HG03575 (cell line): ENCODE results near the gene ZNF302.
"Not testable (repeated sequence)": the region's sequence is repeated elsewhere in the genome, so short reads cannot be mapped to it uniquely, and the experiment has no call there.

Experiments
- ATAC-seq: cut with Tn5 transposase; IDR thresholded peaks from one replicate; pipeline ENCODE4 v1.9.1; 2021; ENCODE audit not compliant: unreplicated experiment, insufficient number of reproducible peaks, low FRiP score; ENCODE audit errors: extremely low read depth

Gene ZNF302

DNA sequence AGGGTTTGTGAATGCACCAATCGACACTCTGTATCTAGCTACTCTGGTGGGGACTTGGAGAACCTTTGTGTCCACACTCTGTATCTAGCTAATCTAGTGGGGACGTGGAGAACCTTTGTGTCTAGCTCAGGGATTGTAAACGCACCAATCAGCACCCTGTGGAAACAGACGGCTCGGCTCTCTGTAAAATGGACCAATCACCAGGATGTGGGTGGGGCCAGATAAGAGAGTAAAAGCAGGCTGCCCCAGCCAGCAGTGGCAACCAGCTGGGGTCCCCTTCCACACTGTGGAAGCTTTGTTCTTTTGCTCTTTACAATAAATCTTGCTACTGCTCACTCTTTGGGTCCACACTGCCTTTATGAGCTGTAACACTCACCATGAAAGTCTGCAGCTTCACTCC lies 8.8 kb upstream of the ZNF302 start:
- ATAC-seq, result not testable (repeated sequence)

DNA sequence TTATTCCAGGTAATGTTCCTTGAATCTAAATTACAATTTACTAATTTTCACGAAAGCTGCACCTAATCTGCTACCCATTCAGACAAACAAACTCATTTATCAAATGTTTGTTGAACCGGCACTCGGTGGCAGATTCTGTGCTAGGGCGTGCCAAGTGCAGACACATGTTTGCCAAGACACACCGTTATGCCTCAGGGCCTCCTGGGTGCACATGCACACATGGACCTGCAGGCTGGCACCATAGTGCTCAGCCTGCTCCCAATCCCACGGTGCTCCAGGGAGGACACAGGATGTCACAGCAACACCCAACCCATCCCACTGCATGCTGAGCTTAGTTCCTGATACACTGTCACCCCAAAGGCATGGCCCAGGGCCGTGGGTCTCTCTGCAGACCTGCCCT lies 8.2 kb upstream of the ZNF302 start:
- ATAC-seq, result no peak

DNA sequence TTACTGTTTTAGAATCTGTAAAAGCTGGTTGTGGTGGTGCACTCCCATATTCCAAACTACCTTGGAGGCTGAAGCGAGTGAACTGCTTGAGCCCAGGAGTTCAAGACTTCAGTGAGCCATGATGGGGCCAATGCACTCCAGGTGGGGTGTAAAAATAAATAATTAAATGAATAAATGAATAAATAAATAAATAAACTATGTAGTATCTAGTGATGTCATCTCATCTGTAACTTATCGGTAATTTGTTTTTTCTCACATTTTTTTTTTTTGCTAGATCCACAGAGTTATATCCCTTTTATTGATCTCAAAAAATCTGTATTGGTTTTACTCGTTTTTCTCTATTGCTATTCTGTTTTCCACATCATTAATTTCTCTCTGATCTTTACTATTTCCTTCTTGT lies 5.5 kb upstream of the ZNF302 start:
- no peak for ATAC-seq

DNA sequence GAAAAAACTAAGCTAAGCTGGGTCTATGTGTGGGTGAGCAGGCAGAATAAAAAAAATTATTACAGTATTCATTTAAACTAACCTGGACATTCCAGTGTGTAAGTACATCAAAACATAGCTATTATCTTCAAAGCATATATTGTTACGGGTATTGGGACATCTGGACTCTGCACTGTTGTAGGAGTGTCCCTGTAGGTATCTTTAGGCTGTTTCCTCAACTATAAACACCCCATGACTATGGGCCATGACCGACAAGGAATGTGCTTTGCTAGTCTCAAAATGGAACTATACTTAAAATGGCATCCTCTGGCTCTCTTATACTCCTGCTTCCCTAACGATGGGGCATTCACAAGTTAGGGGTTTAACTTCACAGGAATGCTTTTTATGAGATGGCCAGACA lies 3.9 kb upstream of the ZNF302 start:
- no peak for ATAC-seq

DNA sequence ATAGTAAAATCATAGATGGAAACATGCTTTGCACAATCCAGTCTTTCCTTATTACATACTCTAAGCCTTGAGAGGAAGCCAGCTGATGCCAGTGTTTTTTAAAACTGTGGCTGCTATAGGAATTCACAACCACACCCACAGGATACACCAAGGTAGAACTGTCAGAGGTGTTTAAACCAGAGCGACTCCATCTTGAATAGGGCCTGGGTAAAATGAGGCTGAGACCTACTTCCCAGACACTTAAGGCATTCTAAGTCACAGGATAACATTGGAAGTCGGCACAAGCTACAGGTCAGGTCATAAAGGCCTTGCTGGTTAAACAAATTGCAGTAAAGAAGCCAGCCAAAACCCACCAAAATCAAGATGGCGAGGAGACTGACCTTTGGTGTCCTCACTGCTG lies 2.2 kb upstream of the ZNF302 start:
- no peak for ATAC-seq

DNA sequence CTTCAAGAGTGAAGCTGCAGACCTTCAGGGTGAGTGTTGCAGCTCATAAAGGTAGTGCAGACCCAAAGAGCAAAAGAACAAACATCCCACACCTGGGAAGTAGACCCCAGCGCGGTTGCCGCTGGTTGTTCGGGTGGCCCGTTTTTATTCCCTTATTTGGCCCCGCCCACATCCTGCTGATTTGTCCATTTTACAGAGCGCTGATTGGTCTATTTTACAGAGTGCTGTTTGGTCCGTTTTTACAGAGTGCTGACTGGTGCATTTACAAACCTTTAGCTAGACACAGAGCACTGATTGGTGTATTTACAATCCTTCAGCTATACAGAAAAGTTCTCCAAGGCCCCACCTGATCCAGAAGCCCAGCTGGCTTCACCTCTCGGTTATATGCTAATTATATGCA lies 1.6 kb upstream of the ZNF302 start:
- no peak for ATAC-seq

DNA sequence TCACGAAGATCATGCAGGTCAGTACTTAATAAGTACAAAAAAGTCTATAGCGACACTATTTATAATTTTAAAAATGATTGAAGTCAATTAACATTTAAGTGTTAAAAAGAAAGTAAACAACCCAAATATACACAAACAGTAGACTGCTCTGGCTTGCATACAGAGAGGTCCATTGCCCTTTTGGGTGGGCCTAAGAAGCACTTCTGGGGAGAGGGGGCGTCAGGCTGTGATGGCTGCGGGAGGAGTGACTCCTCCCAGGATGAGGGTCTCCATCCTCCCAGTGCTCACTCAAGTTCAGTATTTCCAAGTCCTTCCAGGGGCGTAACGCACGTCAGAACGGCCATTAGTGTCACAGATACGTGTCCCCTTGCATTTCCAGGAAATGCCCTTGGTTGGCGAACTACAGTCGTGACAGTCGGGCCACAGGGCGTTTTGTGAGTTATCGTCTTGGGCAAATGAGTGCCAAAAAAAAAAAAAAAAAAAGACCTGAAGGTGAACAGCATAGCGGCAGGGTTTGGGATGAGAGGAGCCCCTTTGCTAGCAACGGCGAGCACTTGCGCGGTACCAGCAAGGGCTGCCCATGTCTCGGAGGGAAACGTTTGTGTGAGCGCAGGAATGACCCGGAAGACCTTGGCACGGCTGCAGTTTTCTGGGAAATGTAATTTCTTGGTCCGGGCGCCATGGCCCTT lies 637 bp upstream of the ZNF302 start, which contains the start of gene SCGB2B2:
Gene SCGB2B2, minus strand, starts transcription at position 463 of the 689 bp plus-strand sequence. CDS start 82,596 bp downstream, outside the sequence.
- ATAC-seq, result peak; percentile 23

DNA sequence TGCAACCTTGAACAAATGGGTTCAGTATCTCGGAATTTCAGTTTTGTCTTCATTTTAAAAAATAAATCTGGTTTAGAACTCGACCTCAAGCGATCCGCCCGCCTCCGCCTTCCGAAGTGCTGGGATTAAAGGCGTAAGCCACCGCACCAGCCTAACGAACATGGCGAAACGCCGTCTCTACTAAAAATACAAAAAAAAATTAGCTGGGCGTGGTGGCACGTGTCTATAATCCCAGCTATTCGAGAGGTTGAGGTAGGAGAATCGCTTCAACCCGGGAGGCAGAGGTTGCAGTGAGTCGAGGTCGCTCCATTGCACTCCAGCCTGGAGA lies 571 bp downstream of the ZNF302 start:
- ATAC-seq, result no peak

DNA sequence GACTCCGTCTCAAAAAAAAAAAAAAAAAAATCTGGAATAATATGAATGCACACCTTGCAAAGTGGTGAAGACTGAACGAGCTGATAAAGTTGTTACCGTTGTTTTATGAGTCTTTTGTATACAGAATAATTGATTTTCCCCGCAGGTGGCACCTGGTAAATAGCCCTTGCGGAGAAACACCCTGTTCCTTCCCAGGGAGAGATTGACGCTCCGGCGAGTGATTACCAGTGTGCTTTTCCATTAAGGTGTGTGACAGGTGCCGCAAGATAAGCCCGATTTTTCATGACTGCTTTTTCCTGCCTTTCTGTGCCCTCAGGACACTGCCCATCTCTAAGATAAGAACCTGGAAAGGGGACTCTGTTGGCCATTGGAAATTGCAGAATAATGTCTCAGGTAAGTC lies 943 bp downstream of the ZNF302 start:
- ATAC-seq, result no peak

DNA sequence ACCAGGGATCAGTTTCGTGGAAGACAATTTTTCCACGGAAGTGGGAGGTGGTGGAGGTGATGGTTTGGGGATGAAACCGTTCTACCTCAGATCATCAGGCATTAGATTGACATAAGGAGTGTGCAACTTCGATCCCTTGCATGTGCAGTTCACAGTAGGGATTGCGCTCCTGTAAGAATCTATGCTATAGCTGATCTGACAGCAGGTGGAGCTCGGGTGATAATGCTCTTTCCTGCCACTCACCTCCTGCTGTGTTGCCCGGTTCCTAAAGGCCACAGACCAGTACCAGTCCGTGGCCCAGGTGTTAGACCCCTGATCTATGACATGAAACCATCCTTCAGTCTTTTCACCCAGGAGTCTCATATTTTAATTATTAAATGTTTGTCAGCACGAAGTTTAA lies 4.0 kb downstream of the ZNF302 start:
- ATAC-seq, result no peak

DNA sequence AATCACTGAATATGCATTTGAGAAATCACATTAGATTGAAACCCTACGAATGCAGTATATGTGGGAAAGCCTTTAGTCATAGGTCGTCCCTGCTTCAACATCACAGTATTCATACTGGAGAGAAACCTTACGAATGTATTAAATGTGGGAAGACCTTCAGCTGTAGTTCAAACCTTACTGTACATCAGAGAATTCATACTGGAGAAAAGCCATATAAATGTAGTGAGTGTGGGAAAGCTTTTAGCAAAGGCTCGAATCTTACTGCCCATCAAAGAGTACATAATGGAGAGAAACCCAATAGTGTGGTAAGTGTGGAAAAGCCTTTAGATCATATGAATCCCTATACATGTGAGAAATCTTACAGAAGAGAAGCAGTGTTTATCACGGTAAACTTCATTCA lies 7.8 kb downstream of the ZNF302 start:
- not testable (repeated sequence) for ATAC-seq

DNA sequence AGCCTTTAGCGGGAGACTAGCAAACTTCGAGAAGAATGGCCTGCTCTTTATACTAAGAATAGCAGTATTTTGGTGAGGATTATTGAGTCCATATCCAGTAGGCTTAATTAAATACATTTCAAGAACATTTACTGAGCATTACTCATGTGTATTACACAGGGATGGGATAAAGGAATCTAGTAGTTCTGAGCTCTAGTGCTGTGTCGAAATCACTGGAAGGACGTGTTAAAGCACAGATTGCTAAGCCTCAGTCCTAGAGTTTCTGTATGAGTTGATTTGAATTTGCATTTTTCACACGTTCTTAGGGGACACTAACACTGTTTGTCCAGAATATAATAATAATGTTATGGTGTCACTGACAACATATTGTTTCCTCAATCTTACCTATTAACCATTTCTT lies 9.0 kb downstream of the ZNF302 start:
- ATAC-seq, result no peak

DNA sequence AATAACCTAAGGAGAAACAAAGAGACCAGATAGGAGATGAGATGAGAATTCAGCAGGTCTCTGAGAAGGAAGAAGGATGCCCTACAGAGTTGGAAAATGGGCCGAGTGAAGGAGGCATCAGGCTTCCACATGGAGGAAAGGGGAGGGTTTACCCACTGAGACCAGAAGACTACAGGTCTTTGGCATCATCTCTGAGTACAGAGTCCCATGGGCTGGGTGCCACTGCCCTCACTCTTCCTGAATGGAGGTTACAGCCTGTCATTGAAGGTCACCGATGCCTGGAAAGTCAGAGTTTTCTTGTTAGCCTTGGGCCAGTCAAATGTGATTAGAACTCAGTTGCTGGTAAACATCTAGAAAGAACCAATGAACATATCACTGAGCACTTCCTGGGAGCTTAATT lies 9.9 kb downstream of the ZNF302 start:
- no peak for ATAC-seq

DNA sequence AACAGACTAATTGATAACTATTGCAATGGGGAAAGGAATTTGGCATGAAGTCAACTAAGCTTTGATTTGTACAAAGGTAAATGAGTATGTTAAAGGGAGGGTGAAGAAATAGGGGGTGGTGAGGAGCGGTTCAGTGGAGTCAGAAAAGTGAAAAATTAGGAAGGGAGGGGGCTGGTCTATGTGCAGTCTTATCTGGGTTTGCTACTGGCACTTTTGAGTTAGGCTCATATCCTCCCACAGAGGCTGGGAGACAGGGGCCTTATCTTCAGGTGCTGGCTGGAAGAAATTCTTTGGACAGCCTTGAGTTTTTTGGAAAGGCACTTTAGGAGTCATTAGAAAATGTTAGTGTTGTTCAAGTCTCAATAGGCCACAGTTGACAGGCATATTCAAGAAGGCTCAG lies 11.1 kb downstream of the ZNF302 start:
- ATAC-seq, result no peak

DNA sequence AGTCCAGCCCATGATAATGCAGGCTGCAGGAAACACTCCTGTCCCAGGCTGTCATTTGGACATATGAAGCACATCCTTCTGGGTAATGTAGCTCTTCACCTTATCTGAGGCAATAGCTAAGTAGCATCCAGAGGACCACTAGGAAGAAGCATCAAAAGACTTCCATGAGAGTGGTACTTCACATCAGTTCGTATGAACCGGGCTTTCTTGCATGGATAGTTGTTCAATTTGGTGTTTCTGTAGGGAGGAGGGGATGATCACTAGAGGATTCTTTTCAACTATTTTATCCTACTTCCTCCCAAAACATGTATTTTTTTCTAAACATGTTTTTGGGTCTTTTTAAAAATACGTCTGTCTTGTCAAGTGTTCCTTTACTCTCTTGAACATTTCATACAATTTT lies 12.9 kb downstream of the ZNF302 start:
- no peak for ATAC-seq

DNA sequence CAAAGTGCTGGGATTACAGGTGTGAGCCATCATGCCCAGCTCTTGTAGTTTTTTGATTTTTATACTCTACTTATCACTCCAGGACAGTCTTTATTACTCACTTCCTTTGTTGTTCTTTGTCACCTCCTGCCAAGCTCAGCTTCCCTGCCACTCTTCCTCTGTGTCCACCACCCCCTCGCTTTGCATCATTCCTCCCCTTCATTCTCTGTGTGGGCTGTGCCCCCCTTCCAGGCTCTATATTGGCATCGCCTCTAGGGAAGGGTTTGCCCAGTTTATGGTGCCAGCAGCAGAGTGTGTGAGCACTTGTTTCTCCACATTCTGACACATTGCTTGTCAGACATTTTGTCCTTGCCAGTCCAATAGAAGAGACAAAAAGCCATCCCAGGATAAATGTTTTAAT lies 15.1 kb downstream of the ZNF302 start:
- no peak for ATAC-seq

DNA sequence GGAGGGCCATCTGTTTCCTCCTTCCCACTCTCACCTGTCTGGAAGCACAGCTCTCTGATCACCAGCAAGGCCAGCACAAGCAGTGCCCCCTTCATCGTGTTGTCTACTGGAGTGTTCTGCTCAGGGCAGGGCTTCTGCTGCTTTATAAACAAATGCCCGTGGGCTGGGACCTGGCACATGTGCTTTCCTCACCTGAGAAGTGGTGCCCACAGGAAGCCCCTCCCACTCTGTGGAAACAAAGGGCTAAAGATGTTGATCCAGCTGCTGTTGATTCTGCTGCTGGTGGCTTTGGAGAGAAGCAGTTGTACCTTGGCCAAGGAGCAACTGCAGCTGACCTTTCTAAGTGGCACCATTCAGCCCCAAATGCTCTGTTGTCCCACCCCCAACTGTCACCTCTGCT lies 30.2 kb downstream of the ZNF302 start:
- no peak for ATAC-seq

DNA sequence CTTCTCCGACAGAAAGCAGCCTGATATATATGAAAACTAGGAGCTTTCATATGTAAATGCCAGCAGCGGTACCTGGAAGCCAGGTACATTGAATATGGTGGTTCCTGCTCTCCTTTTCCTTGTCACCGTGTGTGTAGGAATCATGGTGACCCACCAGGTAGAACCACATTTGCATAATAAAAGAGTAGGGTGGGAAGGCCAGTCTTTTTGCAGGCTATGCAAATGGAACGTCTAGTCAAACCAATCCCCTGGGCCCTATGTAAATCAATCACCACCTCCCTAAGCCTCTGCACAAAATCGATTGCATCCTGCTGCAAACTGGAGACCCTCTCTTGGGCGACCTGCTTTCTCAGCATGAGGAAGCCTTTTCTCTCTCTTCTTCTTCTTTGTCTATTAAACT lies 34.4 kb downstream of the ZNF302 start:
- no peak for ATAC-seq

DNA sequence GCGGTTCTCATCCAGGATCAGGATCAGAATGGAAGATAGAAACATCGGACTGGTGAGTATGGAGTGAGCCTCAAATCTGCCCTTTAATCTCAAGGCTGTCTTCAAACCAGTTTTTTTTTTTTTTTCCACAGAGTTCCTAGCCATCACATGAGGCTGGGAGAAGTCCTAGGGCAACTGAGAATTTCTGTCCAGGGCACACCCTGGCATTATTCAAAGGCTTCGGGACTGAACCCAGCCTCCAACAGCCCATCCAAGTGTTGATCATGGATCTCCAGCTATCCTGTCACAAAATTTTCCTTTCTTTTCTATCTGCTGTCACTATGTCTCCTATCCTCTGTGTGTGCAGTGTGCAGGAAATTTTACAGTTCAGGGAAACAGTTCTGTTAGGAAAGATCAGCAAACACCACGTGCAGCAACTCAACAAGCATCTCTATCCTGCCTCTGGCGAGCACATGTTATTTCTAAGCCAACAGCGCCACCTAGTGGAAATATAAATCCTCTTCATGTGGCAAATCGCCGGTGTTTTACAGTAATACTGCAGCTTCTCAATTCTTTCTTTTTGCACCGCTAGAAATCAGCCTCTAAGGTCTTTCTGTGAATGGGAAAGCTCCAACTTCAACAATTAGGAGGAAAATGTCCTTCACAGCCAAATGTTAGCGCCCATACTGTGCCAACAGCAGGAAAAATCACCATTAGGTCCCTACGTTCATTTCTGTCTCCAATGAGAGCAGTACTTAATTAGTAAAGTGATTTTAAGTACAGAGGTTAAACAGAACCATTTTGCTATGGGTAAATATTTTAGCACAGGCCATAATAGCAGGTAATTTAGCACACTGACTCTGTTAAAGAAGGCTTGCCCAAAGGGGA lies 35.1 kb downstream of the ZNF302 start:
- no peak for ATAC-seq

DNA sequence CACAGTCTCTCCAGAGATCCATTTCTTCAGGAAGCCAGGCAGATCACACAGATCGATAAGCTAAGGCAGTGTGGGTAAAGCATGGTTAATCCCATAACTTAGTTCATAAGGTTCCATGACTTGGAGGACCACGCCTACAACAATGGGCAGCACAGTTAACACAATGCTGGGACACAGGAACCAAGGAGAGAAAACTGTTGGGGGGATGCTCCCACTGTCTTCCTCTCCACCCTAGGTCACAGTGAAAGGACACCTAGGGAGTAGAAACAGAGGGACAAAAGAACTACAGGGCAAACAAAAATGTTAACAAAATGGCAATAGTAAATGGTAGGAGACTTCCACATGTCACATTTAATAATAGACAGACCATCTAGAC lies 35.8 kb downstream of the ZNF302 start:
- ATAC-seq, result no peak

DNA sequence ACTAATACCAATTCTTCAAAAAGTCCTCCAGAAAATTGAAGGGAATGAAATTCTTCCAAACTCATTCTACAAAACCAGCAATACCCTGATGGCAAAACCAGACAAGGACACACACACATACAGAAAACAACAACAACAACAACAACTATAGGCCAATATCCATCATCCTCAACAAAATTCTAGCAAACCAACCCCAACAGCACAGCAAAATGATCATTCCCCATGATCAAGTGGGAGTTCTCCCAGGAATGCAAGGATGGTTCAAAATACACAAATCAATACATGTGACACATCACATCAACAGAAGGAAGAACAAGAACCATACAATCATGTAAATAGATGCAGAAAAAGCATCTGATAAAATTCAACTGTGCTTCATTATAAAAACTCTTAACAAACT lies 37.9 kb downstream of the ZNF302 start:
- no peak for ATAC-seq
